ENCODE measurements around the gene TMEM45A.
"Not testable (repeated sequence)": the region's sequence is repeated elsewhere in the genome, so short reads cannot be mapped to it uniquely, and the experiment has no call there.

Gene TMEM45A

GRCh38 chr3:100537646-100538338, 45.4 kb downstream of the TMEM45A start:
- Histone ChIP-seq H3K27me3 (ENCODE audit: low read depth, low read length) (no peaks in the 10 kb centered on the region), H3K9me3 (ENCODE audit: insufficient read depth, low read length) (no peaks in the 10 kb centered on the region), H2AFZ (ENCODE audit: low read depth, low read length) (no peak overlapping the region), H3K36me3 (replicated peaks; ENCODE audit: low read depth, low read length) (no peaks in the 10 kb centered on the region), H4K20me1 (ENCODE audit: insufficient read depth, low read length) (no peaks in the 10 kb centered on the region), H3K4me3 (ENCODE audit: low read length) (no peak overlapping the region), H3K4me1 (ENCODE audit: low read length) (no peaks in the 10 kb centered on the region), H3K79me2 (ENCODE audit: low read length) (no peaks in the 10 kb centered on the region), H3K27ac (ENCODE audit: low read length) (no peak overlapping the region), H3K9ac (ENCODE audit: low read length) (no peak overlapping the region), H3K4me2 (ENCODE audit: low read length) (no peak overlapping the region)
- TF ChIP-seq EZH2phosphoT487 (IDR thresholded peaks at IDR 0.05; ENCODE audit: low read depth) (no peak), CTCF (IDR thresholded peaks at IDR 0.05; ENCODE audit: low read depth, low read length) (no peak)

- no peak for TF ChIP-seq CTCF (IDR thresholded peaks at IDR 0.05; ENCODE audit: low read depth, low read length)
- no peak for TF ChIP-seq EZH2phosphoT487 (IDR thresholded peaks at IDR 0.05; ENCODE audit: low read depth)
- Histone ChIP-seq H3K9me3 (ENCODE audit: insufficient read depth, low read length) (no peaks in the 10 kb centered on the region), H2AFZ (ENCODE audit: low read depth, low read length) (no peak overlapping the region), H3K4me3 (ENCODE audit: low read length) (no peak overlapping the region), H3K27me3 (ENCODE audit: low read depth, low read length) (no peaks in the 10 kb centered on the region), H3K27ac (ENCODE audit: low read length) (no peak overlapping the region), H3K9ac (ENCODE audit: low read length) (no peak overlapping the region), H4K20me1 (ENCODE audit: insufficient read depth, low read length) (no peaks in the 10 kb centered on the region), H3K4me2 (ENCODE audit: low read length) (no peak overlapping the region), H3K36me3 (replicated peaks; ENCODE audit: low read depth, low read length) (no peaks in the 10 kb centered on the region), H3K79me2 (ENCODE audit: low read length) (no peaks in the 10 kb centered on the region), H3K4me1 (ENCODE audit: low read length) (no peaks in the 10 kb centered on the region)
Observed at GRCh38 chr3:100538339-100538706, 45.9 kb downstream of the TMEM45A start.

GRCh38 chr3:100540791-100541334, 48.4 kb downstream of the TMEM45A start:
- no peaks in the 10 kb centered on the region for H3K79me2 ChIP-seq (ENCODE audit: low read length)
- no peak overlapping the region for H3K4me3 ChIP-seq (ENCODE audit: low read length)
- H3K9ac ChIP-seq (ENCODE audit: low read length): no peak overlapping the region
- no peak overlapping the region for H3K27ac ChIP-seq (ENCODE audit: low read length)
- no peak overlapping the region for H3K4me2 ChIP-seq (ENCODE audit: low read length)
- no peaks in the 10 kb centered on the region for H3K4me1 ChIP-seq (ENCODE audit: low read length)
- TF ChIP-seq EZH2phosphoT487 (IDR thresholded peaks at IDR 0.05; ENCODE audit: low read depth) (no peak), CTCF (IDR thresholded peaks at IDR 0.05; ENCODE audit: low read depth, low read length) (no peak)
- H3K36me3 ChIP-seq (replicated peaks; ENCODE audit: low read depth, low read length): no peaks in the 10 kb centered on the region
- H4K20me1 ChIP-seq (ENCODE audit: insufficient read depth, low read length): no peaks in the 10 kb centered on the region
- H3K27me3 ChIP-seq (ENCODE audit: low read depth, low read length): no peaks in the 10 kb centered on the region
- H3K9me3 ChIP-seq (ENCODE audit: insufficient read depth, low read length): no peaks in the 10 kb centered on the region
- no peak overlapping the region for H2AFZ ChIP-seq (ENCODE audit: low read depth, low read length)

- not testable (repeated sequence) for H3K4me1 ChIP-seq (ENCODE audit: low read length)
Observed at GRCh38 chr3:100541428-100541827, 49.0 kb downstream of the TMEM45A start.

More at GRCh38 chr3:100541428-100541827, 49.0 kb downstream of the TMEM45A start:
- not testable (repeated sequence) for H3K27ac ChIP-seq (ENCODE audit: low read length); H3K4me2 ChIP-seq (ENCODE audit: low read length); H2AFZ ChIP-seq (ENCODE audit: low read depth, low read length); H3K36me3 ChIP-seq (replicated peaks; ENCODE audit: low read depth, low read length); H3K79me2 ChIP-seq (ENCODE audit: low read length); H3K9me3 ChIP-seq (ENCODE audit: insufficient read depth, low read length); H4K20me1 ChIP-seq (ENCODE audit: insufficient read depth, low read length); H3K27me3 ChIP-seq (ENCODE audit: low read depth, low read length); H3K4me3 ChIP-seq (ENCODE audit: low read length); H3K9ac ChIP-seq (ENCODE audit: low read length)

All from OCI-LY3 (cell line).